HEK293 (cell line): ENCODE data around the gene CNKSR3.

ENCODE experiments used
- CTCF ChIA-PET: fragments of 350-600 bp; formaldehyde crosslinking; extraction: SDS; loops from one replicate; lab custom pipeline; 2021; ENCODE audit warnings: antibody characterized with exemption; lab: Yijun Ruan, JAX
- POLR2A ChIA-PET: fragments of 300-600 bp; formaldehyde crosslinking; extraction: SDS; loops from one replicate; lab custom pipeline; 2020; ENCODE audit warnings: antibody characterized with exemption, inconsistent platforms; lab: Yijun Ruan, JAX
- H3K27ac ChIP-seq: fragments of 200-500 bp; sonication (Bioruptor generic); 2 replicates; pipeline ENCODE4 v1.5.1; 2014; ENCODE audit warnings: low read depth, low read length, control low read depth, inconsistent platforms; ENCODE audit errors: extremely low read depth
- H3K36me3 ChIP-seq, 2 experiments: fragments of 200-500 bp in 1 of 2; sonication (Bioruptor generic) in 1 of 2; 1 replicate in 1 of 2; 2 replicates in 1 of 2; pipeline ENCODE4 v1.5.1; 2014 to 2017; ENCODE audit warnings: inconsistent platforms in 2 of 2, low read length in 2 of 2; ENCODE audit not compliant: control insufficient read depth in 2 of 2, insufficient read depth in 1 of 2
- H3K4me1 ChIP-seq: fragments of 200-500 bp; sonication (Bioruptor generic); 2 replicates; pipeline ENCODE4 v1.5.1; 2014; ENCODE audit warnings: mild to moderate bottlenecking, low read length, inconsistent platforms; ENCODE audit not compliant: control insufficient read depth, insufficient read depth
- H3K4me3 ChIP-seq: 2 replicates; pipeline ENCODE4 v1.5.1; 2011; ENCODE audit warnings: low read depth, mild to moderate bottlenecking, control low read depth, low read length, moderate library complexity
- H3K9me3 ChIP-seq: fragments of 200-500 bp; sonication (Bioruptor generic); 2 replicates; pipeline ENCODE4 v1.5.1; 2014; ENCODE audit warnings: low read depth, low read length, inconsistent platforms; ENCODE audit not compliant: control insufficient read depth, insufficient read depth
- EGR2 ChIP-seq: fragments of 450-650 bp; formaldehyde crosslinking; IDR thresholded peaks from 2 replicates; pipeline ENCODE4 v1.5.1; 2016; ENCODE audit warnings: low read depth, missing biosample characterization, missing genetic modification characterization
- GFI1B ChIP-seq: fragments of 450-650 bp; formaldehyde crosslinking; IDR thresholded peaks from 2 replicates; pipeline ENCODE4 v1.5.1; 2016; ENCODE audit warnings: missing biosample characterization, missing genetic modification characterization
- GLIS2 ChIP-seq: fragments of 450-650 bp; formaldehyde crosslinking; IDR thresholded peaks from 2 replicates; pipeline ENCODE4 v1.5.1; 2016; ENCODE audit warnings: missing biosample characterization, missing genetic modification characterization
- KLF1 ChIP-seq: fragments of 450-650 bp; formaldehyde crosslinking; IDR thresholded peaks from 2 replicates; pipeline ENCODE4 v1.5.1; 2016; ENCODE audit warnings: missing biosample characterization, missing genetic modification characterization
- KLF8 ChIP-seq: fragments of 450-650 bp; formaldehyde crosslinking; IDR thresholded peaks from 2 replicates; pipeline ENCODE4 v1.5.1; 2016; ENCODE audit warnings: missing biosample characterization, missing genetic modification characterization
- SP3 ChIP-seq: fragments of 450-650 bp; formaldehyde crosslinking; IDR thresholded peaks from 2 replicates; pipeline ENCODE4 v1.5.1; 2016; ENCODE audit warnings: missing biosample characterization, missing genetic modification characterization
- TCF7L2 ChIP-seq: IDR thresholded peaks from 2 replicates; pipeline ENCODE4 v1.6.1; 2011; ENCODE audit warnings: low read depth, mild to moderate bottlenecking, inconsistent platforms, low read length, moderate library complexity, borderline replicate concordance
- YY1 ChIP-seq: fragments of 450-650 bp; formaldehyde crosslinking; IDR thresholded peaks from 2 replicates; pipeline ENCODE4 v1.5.1; 2018; ENCODE audit warnings: missing biosample characterization, missing genetic modification characterization
- ZNF114 ChIP-seq: fragments of 450-650 bp; formaldehyde crosslinking; IDR thresholded peaks from 2 replicates; pipeline ENCODE4 v1.5.0; 2017; ENCODE audit warnings: missing biosample characterization, missing genetic modification characterization
- ZNF274 ChIP-seq, 2 experiments: fragments of 200-500 bp in 1 of 2; fragments of 450-650 bp in 1 of 2; sonication (Bioruptor generic) in 1 of 2; formaldehyde crosslinking in 1 of 2; IDR thresholded peaks; 2 replicates each; pipeline versions ENCODE4 v1.5.1 to v1.6.1; 2014 to 2016; ENCODE audit warnings: borderline replicate concordance in 1 of 2, inconsistent platforms in 1 of 2, low read length in 1 of 2, missing biosample characterization in 1 of 2, missing genetic modification characterization in 1 of 2
- ZNF404 ChIP-seq: fragments of 450-650 bp; formaldehyde crosslinking; IDR thresholded peaks from 2 replicates; pipeline ENCODE4 v1.5.1; 2017; ENCODE audit warnings: missing biosample characterization, missing genetic modification characterization
- ZNF473 ChIP-seq: fragments of 450-650 bp; formaldehyde crosslinking; IDR thresholded peaks from 2 replicates; pipeline ENCODE4 v1.5.1; 2017; ENCODE audit warnings: missing biosample characterization, missing genetic modification characterization
- ZNF585B ChIP-seq: fragments of 450-650 bp; formaldehyde crosslinking; IDR thresholded peaks from 2 replicates; pipeline ENCODE4 v1.5.1; 2016; ENCODE audit warnings: missing biosample characterization, missing genetic modification characterization
- ZNF76 ChIP-seq: fragments of 450-650 bp; formaldehyde crosslinking; IDR thresholded peaks from 2 replicates; pipeline ENCODE4; 2016; ENCODE audit warnings: low read depth, missing biosample characterization, missing genetic modification characterization, borderline replicate concordance
- ZNF776 ChIP-seq: fragments of 450-650 bp; formaldehyde crosslinking; IDR thresholded peaks from 2 replicates; pipeline ENCODE4 v1.5.0; 2017; ENCODE audit warnings: missing biosample characterization, missing genetic modification characterization, borderline replicate concordance
- ZNF777 ChIP-seq: fragments of 450-650 bp; formaldehyde crosslinking; IDR thresholded peaks from 2 replicates; pipeline ENCODE4 v1.5.1; 2017; ENCODE audit warnings: missing biosample characterization, missing genetic modification characterization, borderline replicate concordance
- ZNF785 ChIP-seq: fragments of 450-650 bp; formaldehyde crosslinking; IDR thresholded peaks from 2 replicates; pipeline ENCODE4 v1.5.1; 2016; ENCODE audit warnings: missing biosample characterization, missing genetic modification characterization
- ZNF791 ChIP-seq: fragments of 450-650 bp; formaldehyde crosslinking; IDR thresholded peaks from 2 replicates; pipeline ENCODE4 v1.5.1; 2016; ENCODE audit warnings: missing biosample characterization, missing genetic modification characterization
- ZNF837 ChIP-seq: fragments of 450-650 bp; formaldehyde crosslinking; IDR thresholded peaks from 2 replicates; pipeline ENCODE4 v1.5.1; 2016; ENCODE audit warnings: missing biosample characterization, missing genetic modification characterization
- TF ChIP-seq, protein P1 (sequence below): fragments of 450-650 bp; formaldehyde crosslinking; IDR thresholded peaks from 2 replicates; pipeline ENCODE4 v1.5.1; 2016; ENCODE audit warnings: missing biosample characterization, missing genetic modification characterization
- TF ChIP-seq, protein P2 (sequence below): fragments of 450-650 bp; formaldehyde crosslinking; IDR thresholded peaks from 2 replicates; pipeline ENCODE4 v1.5.1; 2017; ENCODE audit warnings: missing biosample characterization, mild to moderate bottlenecking, missing genetic modification characterization, moderate library complexity
- TF ChIP-seq, protein P3 (sequence below): fragments of 450-650 bp; formaldehyde crosslinking; IDR thresholded peaks from 2 replicates; pipeline ENCODE4 v1.5.1; 2016; ENCODE audit warnings: missing biosample characterization, missing genetic modification characterization

The CNKSR3 gene

DNA sequence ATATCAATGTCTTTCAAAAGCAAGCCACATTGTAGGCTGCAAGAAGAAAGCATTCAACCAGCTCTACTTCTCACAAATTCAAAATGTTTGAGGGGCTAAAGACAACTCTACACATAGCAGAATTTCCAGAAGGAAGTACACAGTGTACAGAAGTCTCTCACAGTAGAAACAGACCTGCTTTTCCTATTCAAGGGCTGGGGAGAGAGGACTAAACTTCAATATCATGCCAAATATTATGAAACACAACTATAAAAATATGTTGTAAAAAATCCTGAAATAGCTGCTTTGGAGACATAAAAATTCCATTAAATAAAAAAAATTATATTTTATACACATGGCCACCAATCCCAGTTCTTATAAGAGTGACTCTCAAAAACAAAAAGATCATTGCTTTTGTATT, 83.0 kb downstream of the CNKSR3 start:
- CTCF ChIA-PET = interaction anchor here (0.7 to 1.0 kb wide), 3 partner anchors 18 to 799 kb away, joined by 3 to 4 read pairs (median 3); no protein-coding TSS in a partner anchor
- Histone ChIP-seq H3K4me3 (no peak overlapping the region), H3K36me3 (peaks cover 0 to 52% of the 10 kb centered on the region in 2 experiments), H3K27ac (no peak overlapping the region), H3K4me1 (no peaks in the 10 kb centered on the region), H3K9me3 (no peaks in the 10 kb centered on the region)
- POLR2A ChIA-PET = no interaction called here
- no peak for TF ChIP-seq ZNF776 (tag by site-specific recombination)

DNA sequence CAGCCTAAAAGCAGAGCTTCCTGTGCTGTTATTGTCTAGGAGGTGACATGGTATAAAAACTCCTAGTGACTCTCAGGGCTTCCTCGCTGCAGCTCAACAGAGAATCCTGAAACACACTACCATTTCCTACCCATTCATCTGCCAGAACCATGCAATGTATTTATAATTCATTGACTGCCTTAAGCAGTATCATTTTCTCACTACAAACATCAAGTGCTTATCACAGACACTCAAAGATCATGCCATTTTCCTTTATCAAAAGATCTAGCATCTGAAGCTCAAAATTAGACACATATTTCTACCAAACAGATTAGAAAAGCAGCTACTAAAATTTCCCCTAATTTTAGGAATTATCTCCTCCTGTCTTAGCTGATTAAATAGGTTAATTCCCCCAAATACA, 83.5 kb downstream of the CNKSR3 start:
- no peak for TF ChIP-seq ZNF777 (tag by site-specific recombination)
- no peak for TF ChIP-seq ZNF585B (tag by site-specific recombination)
- no peak for TF ChIP-seq KLF8
- TF ChIP-seq, protein P1, sequence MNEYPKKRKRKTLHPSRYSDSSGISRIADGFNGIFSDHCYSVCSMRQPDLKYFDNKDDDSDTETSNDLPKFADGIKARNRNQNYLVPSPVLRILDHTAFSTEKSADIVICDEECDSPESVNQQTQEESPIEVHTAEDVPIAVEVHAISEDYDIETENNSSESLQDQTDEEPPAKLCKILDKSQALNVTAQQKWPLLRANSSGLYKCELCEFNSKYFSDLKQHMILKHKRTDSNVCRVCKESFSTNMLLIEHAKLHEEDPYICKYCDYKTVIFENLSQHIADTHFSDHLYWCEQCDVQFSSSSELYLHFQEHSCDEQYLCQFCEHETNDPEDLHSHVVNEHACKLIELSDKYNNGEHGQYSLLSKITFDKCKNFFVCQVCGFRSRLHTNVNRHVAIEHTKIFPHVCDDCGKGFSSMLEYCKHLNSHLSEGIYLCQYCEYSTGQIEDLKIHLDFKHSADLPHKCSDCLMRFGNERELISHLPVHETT (tag by site-specific recombination) = no peak
- TF ChIP-seq, protein P2, sequence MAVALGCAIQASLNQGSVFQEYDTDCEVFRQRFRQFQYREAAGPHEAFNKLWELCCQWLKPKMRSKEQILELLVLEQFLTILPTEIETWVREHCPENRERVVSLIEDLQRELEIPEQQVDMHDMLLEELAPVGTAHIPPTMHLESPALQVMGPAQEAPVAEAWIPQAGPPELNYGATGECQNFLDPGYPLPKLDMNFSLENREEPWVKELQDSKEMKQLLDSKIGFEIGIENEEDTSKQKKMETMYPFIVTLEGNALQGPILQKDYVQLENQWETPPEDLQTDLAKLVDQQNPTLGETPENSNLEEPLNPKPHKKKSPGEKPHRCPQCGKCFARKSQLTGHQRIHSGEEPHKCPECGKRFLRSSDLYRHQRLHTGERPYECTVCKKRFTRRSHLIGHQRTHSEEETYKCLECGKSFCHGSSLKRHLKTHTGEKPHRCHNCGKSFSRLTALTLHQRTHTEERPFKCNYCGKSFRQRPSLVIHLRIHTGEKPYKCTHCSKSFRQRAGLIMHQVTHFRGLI (tag by site-specific recombination) = no peak
- no peaks in the 10 kb centered on the region for H3K9me3 ChIP-seq
- H3K27ac ChIP-seq = no peak overlapping the region
- H3K36me3 ChIP-seq = peaks cover 0 to 54% of the 10 kb centered on the region in 2 experiments
- ChIA-PET CTCF (interaction anchor here (0.6 to 1.0 kb wide), 4 partner anchors 18 to 799 kb away, joined by 3 to 4 read pairs (median 3); no protein-coding TSS in a partner anchor), POLR2A (no interaction called here)
- no peak overlapping the region for H3K4me3 ChIP-seq
- H3K4me1 ChIP-seq = no peaks in the 10 kb centered on the region

DNA sequence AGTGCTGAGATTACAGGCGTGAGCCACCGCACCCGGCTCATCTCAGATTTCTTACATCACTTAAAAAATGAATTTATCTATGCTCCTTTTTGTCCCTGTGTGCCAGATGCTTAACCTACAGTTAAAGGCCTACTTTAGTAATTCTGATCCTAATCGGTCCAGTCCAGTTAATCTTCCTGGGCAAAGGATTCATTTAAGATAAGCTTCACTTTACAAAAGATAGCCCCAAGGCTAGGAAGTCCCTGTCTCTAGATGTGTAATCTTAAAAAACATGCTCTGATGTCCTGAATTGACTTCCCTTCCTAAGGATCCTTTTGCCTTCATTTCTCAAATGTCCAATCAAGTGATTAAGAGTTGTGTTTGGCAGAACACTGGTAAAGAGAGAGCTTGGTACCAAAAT, 85.5 kb downstream of the CNKSR3 start:
- Histone ChIP-seq H3K36me3 (peaks cover 4 to 57% of the 10 kb centered on the region in 2 experiments), H3K9me3 (no peaks in the 10 kb centered on the region), H3K4me3 (no peak overlapping the region), H3K27ac (no peak overlapping the region), H3K4me1 (no peaks in the 10 kb centered on the region)
- CTCF ChIA-PET = no interaction called here
- POLR2A ChIA-PET = no interaction called here
- TF ChIP-seq, protein P3, sequence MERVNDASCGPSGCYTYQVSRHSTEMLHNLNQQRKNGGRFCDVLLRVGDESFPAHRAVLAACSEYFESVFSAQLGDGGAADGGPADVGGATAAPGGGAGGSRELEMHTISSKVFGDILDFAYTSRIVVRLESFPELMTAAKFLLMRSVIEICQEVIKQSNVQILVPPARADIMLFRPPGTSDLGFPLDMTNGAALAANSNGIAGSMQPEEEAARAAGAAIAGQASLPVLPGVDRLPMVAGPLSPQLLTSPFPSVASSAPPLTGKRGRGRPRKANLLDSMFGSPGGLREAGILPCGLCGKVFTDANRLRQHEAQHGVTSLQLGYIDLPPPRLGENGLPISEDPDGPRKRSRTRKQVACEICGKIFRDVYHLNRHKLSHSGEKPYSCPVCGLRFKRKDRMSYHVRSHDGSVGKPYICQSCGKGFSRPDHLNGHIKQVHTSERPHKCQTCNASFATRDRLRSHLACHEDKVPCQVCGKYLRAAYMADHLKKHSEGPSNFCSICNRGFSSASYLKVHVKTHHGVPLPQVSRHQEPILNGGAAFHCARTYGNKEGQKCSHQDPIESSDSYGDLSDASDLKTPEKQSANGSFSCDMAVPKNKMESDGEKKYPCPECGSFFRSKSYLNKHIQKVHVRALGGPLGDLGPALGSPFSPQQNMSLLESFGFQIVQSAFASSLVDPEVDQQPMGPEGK (tag by site-specific recombination) = no peak
- TF ChIP-seq EGR2 (tag by site-specific recombination) (no peak), ZNF114 (tag by site-specific recombination) (no peak), ZNF785 (tag by site-specific recombination) (no peak)

DNA sequence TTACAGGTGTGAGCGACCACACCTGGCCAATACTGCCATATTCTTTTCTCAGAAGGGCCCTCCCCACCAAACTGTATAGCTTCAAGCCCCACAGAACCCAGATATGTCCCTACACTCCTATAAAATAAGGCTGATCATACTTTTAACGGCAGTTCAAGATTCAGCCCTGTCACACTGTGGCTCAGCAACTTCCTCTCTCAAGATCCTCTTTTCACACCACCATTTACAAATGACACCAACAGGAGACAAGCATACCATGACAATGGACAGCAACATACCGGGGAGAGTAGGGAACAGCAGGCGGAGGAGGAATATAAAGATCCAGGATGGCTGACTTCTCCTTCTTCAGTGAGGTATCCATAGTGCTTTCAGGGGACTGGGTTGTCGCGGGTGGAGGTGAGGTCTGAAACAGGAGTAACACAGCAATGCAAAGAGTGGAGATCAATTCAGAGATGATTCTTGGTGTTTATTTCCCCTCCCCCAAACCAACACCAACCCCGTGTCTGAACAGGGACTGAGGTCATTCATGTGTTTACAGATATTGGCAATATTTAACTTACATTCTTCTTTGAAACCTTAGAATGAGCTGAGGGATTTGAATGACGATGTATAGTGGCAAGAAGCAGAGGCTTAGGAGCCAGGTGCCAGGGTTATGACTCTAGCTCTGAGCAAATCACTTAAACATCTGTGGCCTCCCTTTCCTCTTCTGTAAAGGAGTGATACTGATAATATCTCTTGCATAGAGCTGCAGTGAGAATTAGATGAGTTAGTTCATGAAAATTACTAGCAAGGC, 96.3 kb downstream of the CNKSR3 start:
- POLR2A ChIA-PET = no interaction called here
- peaks cover 11% of the 10 kb centered on the region for H3K4me1 ChIP-seq
- CTCF ChIA-PET = interaction anchor here (0.6 to 1.3 kb wide), 3 partner anchors 14 to 366 kb away, joined by 3 to 5 read pairs (median 4); no protein-coding TSS in a partner anchor
- H3K27ac ChIP-seq = no peak overlapping the region
- peaks cover 6 to 36% of the 10 kb centered on the region in 2 experiments; a peak in 2 of 3 replicates for H3K36me3 ChIP-seq
- H3K9me3 ChIP-seq = no peaks in the 10 kb centered on the region
- no peak overlapping the region for H3K4me3 ChIP-seq
- TF ChIP-seq ZNF473 (tag by site-specific recombination) (no peak), ZNF274 (IDR thresholded peaks at IDR 0.05; ENCODE audit: low read length) (no peak), ZNF274 (tag by site-specific recombination; IDR thresholded peaks at IDR 0.05; ENCODE audit: borderline replicate concordance) (no peak), GLIS2 (no peak), ZNF404 (tag by site-specific recombination) (no peak), ZNF76 (tag by site-specific recombination) (no peak), GFI1B (tag by site-specific recombination) (no peak), EGR2 (tag by site-specific recombination) (no peak), ZNF791 (tag by site-specific recombination) (no peak), KLF1 (tag by site-specific recombination) (no peak), TCF7L2 (no peak), YY1 (tag by site-specific recombination) (no peak), SP3 (tag by site-specific recombination) (no peak), ZNF785 (tag by site-specific recombination) (no peak), ZNF837 (no peak), KLF8 (no peak)
